GM19023 (cell line): ENCODE data around the gene ABCA4.

Experiments
- ATAC-seq: cut with Tn5 transposase; IDR thresholded peaks from one replicate; pipeline ENCODE4 v1.9.1; 2021; ENCODE audit warnings: mild to moderate bottlenecking, moderate library complexity; ENCODE audit not compliant: unreplicated experiment

ABCA4 gene

DNA sequence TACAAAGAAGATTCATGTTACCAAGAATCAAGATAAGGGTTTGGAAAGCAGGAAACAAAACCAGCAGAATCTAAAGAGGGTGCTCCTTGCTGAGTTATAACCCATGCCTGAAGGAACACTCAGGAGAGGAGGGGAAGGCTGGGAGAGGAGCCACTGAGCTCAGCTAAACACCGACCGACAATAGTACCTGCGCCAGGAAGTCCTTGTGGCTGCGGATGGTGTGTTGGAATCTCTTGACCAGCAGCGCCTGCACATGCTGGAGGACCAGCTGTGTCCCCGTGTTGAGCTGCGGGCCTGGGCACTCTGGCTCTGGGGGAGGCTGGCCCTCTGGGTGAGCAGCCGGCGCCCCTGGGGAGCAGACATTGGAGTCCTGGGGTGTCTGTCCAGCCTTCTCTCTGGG is 89.4 kb downstream of the ABCA4 start:
- ATAC-seq = no peak

- ATAC-seq = no peak
Observed at GRCh38 chr1:94031154-94031553, 89.8 kb downstream of the ABCA4 start.

GRCh38 chr1:94029130-94029993 is 91.6 kb downstream of the ABCA4 start:
- no peak for ATAC-seq

- no peak for ATAC-seq
Observed at GRCh38 chr1:94027721-94028515, 93.0 kb downstream of the ABCA4 start.

DNA sequence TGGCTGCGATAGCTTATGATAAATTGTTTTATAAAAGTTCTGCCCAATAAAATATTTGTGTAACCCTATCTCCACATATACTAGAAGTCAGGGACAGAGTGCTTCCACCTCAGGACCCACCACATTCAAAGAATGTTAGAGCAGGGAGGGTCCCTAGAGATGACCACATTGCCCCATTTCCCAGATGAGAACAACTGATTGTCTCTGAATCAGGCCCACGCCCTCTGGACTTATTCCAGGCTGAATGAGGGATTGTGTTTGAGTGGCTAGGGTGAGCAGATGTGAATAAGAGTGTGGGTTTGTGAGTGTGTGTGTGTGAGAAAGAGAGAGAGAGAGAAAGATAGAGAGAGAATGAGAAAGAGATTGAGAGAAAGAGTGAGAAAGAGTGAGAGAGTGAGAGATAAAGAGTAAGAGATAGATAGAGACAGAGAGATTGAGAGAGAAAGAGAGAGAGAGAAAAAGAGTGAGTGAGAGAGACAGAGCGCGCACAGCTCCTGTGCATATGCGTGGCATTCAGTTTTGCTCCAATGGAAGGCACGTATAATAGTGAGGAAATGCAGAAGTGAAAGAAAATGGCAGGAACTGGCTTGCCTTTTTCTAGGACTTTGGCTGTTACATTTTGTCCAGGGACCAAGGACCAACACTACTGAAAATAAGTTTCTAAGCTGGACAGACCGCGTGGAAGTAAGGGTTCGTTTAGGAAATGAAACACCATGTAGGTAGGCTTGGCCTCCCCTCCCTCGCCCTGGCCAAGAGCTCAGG is 94.1 kb downstream of the ABCA4 start:
- ATAC-seq = no peak

DNA sequence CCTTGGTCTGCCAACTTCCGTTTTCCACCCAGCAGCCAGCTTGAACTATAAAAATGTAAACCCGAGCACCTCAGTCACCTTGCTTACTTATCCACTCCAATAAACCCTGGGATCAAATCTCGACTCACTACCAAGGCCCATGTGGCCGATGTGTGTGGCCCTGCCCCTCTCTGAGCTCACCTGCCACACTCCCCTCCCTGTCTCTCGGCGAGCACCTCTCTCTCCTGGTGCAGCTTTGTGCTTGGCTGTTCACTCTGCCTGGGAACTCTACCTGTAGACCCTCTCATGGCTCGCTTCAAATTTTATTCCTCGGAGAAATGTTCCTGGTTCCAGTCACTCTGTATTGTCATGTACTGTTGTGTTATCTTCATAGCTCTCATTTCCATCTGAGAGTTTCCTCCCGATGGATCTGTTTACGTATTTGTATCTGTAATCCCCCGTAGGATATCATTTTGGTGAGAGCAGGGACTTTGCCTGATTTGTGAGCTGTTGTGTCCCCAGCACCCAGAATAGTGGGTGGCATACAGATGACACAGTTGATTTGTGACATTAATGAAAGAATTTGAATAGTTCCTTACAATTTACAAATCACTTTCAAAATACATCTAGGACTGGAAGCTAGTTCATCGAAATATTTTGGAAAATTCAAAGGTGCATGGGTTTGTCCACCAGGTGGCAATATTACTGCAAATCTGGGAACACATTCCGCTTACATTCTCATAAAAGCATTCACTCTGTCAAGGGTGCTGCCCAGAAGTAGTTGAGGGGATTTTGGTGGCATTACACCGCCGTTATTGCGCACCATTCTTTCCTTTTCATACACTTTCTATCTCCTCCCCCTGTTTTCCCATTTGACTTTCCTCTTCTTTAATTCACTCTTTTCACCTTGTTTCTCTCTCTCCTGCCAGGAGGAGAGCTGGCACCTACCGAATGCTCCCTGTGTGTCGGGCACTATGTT is 95.3 kb downstream of the ABCA4 start:
- ATAC-seq = no peak

DNA sequence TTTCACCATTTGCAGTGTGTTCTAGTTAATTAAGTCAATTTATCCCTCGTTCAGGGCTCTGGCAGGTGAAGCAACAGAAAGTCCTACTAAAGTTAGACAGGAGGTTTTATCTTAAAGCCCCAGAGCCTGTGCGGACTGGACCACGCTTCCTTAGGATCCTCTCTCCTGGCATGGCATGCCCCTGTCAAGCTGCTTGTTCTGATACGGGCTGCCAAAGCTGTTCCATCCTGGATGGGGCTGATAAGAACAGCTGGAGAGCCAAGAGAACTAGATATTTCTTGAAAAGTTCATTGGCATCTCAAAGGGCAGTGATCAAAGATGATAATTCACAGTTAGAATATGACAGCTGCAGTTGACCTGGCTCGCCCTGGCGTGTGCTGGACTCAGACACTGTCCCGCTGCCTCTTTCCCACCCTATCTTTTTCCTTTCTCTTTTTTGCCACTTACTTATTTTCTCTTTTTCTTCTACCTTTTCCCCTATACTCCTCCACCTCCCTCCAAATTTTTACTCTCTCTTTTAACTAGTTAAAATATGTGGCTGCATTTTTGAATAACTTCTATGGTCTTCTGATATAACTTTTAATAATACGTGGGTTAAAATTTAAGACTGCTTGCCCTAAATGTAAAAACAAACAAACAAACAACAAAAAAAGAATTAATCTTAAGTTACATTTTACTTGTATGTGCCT is 96.7 kb downstream of the ABCA4 start:
- ATAC-seq = no peak

GRCh38 chr1:94022471-94023189 is 98.3 kb downstream of the ABCA4 start:
- ATAC-seq = no peak

GRCh38 chr1:94020764-94021579 is 100.0 kb downstream of the ABCA4 start:
- ATAC-seq = no peak

DNA sequence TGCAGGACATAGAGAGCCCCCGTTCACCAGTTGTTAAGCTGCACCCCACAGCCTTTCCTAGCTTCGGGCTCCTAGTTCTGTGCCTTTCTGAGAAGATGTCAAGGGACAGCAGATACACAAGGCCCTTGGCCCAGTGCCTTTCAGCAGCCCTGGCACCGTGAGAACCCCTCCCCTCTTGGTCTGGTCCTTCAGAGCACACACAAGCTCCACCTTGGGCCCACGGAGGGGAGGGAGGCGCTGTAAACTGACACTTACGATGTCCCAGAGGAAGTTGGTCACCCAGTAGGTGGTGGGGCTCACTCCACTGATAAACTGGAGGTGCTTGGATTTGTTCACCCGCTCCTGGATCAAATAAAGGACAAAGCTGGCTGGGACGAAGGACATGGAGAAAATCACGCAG is 101.6 kb downstream of the ABCA4 start:
- ATAC-seq = no peak

DNA sequence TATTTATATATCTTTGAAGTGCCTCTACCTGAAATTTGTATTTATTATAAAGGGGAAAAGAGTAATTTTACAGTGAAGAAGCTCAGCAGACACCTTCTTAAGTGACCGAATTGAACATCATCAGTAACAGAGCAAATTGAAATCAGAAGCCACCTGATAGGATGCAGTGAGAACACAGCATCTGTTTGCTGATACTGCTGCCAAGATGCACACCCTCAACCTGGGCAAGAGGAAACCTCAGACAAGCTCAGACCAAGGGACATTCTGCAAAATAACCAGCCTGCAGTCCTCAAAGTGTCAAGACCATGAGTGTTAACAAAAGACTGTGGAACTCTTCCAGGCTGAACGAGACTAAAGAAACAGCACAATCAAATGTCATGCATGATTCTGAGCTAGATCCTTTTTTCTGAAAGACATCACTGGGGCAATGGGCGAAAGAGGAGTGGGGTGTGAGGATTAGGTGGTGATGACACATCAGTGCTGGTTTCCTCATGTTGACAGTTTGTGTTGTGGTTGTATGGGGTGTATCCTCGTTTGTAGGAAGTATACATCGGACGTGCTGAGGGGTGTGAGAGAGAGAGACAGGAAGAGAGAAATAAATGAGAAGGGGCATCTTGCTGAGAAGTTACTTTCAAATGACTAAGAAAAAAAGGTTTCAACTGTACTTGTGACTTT is 103.7 kb downstream of the ABCA4 start:
- no peak for ATAC-seq

DNA sequence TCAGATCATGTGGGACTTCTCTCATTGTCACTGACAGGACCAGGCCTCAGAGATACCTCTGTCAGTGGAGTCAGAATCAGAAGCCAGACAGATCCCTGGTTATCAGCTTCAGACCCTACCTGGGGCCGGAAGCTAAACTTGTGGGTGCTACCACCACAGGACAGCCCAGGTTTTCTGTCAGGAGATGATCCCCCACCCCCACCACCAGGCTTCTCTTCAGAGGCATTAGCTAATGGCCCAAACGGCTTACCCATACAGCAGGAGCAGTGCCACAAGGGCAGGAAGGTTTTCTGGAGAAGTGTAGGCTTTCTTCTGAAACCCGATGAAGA is 105.5 kb downstream of the ABCA4 start:
- ATAC-seq = no peak

- ATAC-seq = no peak
Observed at GRCh38 chr1:94014635-94015488, 106.1 kb downstream of the ABCA4 start.

GRCh38 chr1:94014087-94014486 is 106.9 kb downstream of the ABCA4 start:
- ATAC-seq = no peak

DNA sequence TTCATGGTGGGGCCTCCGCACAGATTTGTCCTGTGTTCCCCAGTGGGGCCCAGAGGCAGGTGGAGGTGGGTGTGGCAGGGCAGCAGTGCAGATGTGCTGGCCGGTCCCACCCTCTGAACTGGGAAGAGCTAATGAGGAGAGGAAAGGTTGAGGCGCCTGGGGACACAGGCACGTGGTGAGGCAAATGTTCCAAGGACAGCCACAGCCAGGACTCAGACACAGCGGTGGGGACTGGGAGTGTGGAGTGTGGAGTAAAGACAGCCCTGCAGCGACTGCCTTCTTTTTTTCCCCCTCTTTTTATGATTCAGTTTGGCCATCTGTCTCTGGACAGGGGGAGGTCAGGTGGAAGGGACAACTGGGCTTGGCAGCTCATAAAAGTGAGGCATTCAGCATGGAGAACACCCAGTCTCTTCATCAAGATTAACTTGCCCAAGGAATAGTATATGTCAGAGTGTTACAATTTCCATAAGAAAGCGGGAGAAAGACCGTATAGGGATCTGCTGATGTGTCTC is 107.5 kb downstream of the ABCA4 start:
- ATAC-seq = no peak

- ATAC-seq = no peak
Observed at GRCh38 chr1:94012708-94013366, 108.1 kb downstream of the ABCA4 start.
